ENCODE results near the gene ALG12. TPM values are rescaled to one million over a fixed set of nuclear protein-coding genes. Genes with fewer than 3 reads are reported as not detected.
A peak's percentile ranks its signal among the peaks of the same experiment; 100 is the strongest.

ALG12 gene
- total and polyA plus RNA-seq, 2 of the 4 experiments (the other 2 are of a cell fraction), result 7.2 to 10.9 TPM

GRCh38 chr22:49933236-49934159 lies 15.3 kb upstream of the ALG12 start:
- no peak for DNase-seq
- Histone ChIP-seq H4K91ac (ENCODE audit: insufficient read depth, low read depth, low read length) (0 out of 2 replicates have a peak overlapping the region, but pooled peaks have one; percentile 85), H2AK5ac (ENCODE audit: low read depth, low read length) (peak overlapping the region; percentile 98), H3K23ac (ENCODE audit: low read depth, low read length) (no peak overlapping the region; the same call in 1 of the 2 replicates), H3K14ac (replicated peaks; ENCODE audit: low read depth, low read length) (no peak overlapping the region), H3K36me3 (ENCODE audit: control insufficient read depth, insufficient read depth, low read length) (no peaks in the 10 kb centered on the region), H2BK15ac (ENCODE audit: low read depth, low read length) (0 out of 3 replicates have a peak overlapping the region, but pooled peaks have one; percentile 78), H3K27ac (ENCODE audit: insufficient read depth, low read length) (no peak overlapping the region), H3K56ac (ENCODE audit: extremely low read depth, insufficient read depth, low read length) (no peak overlapping the region), H3K4me1 (ENCODE audit: control insufficient read depth, insufficient read depth, low read length) (peaks cover 15% of the 10 kb centered on the region), H3K18ac (ENCODE audit: low read depth, low read length) (no peak overlapping the region; the same call in 1 of the 2 replicates), H2AFZ (replicated peaks; ENCODE audit: low read length, poor library complexity) (peak overlapping the region; percentile 51), H3K79me1 (ENCODE audit: low read depth in 1 of 2, low read length in 2 of 2) (peaks cover 0 to 3% of the 10 kb centered on the region in 2 experiments; a peak in 1 of 4 replicates), H2AK9ac (replicated peaks; ENCODE audit: low read depth, low read length, poor library complexity) (peak overlapping the region; percentile 99), H3K9ac (ENCODE audit: low read depth, low read length) (no peak overlapping the region), H3K4me3 (ENCODE audit: insufficient read depth, low read depth, low read length) (no peak overlapping the region), H3K9me1 (ENCODE audit: insufficient read depth, low read length) (no peaks in the 10 kb centered on the region), H3K27me3 (ENCODE audit: control insufficient read depth, insufficient read depth, low read length) (no peaks in the 10 kb centered on the region), H3K9me3 (ENCODE audit: control insufficient read depth, insufficient read depth, low read length) (no peaks in the 10 kb centered on the region), H4K5ac (ENCODE audit: low read depth, low read length) (no peak overlapping the region), H2BK120ac (ENCODE audit: low read depth, low read length) (peak overlapping the region; percentile 91), H4K8ac (ENCODE audit: low read depth in 2 of 2, low read length in 2 of 2) (peak overlapping the region in 1 of 2 experiments; percentile 35; a peak in 1 of 4 replicates), H2BK20ac (ENCODE audit: low read depth, low read length) (peak overlapping the region; percentile 35; the same call in 1 of the 2 replicates), H4K20me1 (ENCODE audit: insufficient read depth, low read length) (no peaks in the 10 kb centered on the region), H3K4ac (ENCODE audit: low read depth, low read length) (peak overlapping the region; percentile 94), H3K4me2 (ENCODE audit: low read depth, low read length) (no peak overlapping the region; the same call in 1 of the 2 replicates), H2BK5ac (ENCODE audit: low read depth, low read length, poor library complexity, severe bottlenecking) (peak overlapping the region; percentile 72)
- ATAC-seq (ENCODE audit: low read depth), result no peak
- WGBS, 2 experiments (ENCODE audit: extremely low coverage in 2 of 2, insufficient read length in 1 of 2), result 86% methylated on average over 19 of the region's 27 CpGs; no CpG with 5 or more reads in 1 of the 2 experiments
- intact Hi-C loops (cut with micrococcal nuclease) (no loop called here), in situ Hi-C loops (cut with MboI; ENCODE audit: low sequenced_read_pairs) (loop anchor here (5.0 kb wide), 2 partner anchors 99 to 279 kb away; no protein-coding TSS in a partner anchor), dilution Hi-C loops (cut with HindIII; ENCODE audit: low sequenced_read_pairs, unreplicated experiment) (no loop called here)
- CTCF ChIA-PET, result no interaction called here
- TF ChIP-seq RCOR1 (IDR thresholded peaks at IDR 0.05; ENCODE audit: insufficient replicate concordance, low read length), result no peak
- no peak for TF ChIP-seq CHD1 (IDR thresholded peaks at IDR 0.05; ENCODE audit: low read depth, low read length)
- TF ChIP-seq MAZ (IDR thresholded peaks at IDR 0.05; ENCODE audit: borderline replicate concordance, low read depth, low read length), result no peak
- no peak for TF ChIP-seq ELK1 (IDR thresholded peaks at IDR 0.05; ENCODE audit: borderline replicate concordance, low read depth, low read length)
- no peak for TF ChIP-seq MXI1 (IDR thresholded peaks at IDR 0.05; ENCODE audit: borderline replicate concordance, low read depth, low read length)
- no peak for TF ChIP-seq BHLHE40 (IDR thresholded peaks at IDR 0.05; ENCODE audit: low read depth, low read length)
- TF ChIP-seq SMC3 (IDR thresholded peaks at IDR 0.05; ENCODE audit: low read depth, low read length), result no peak
- TF ChIP-seq POLR2A (IDR thresholded peaks at IDR 0.05; ENCODE audit: low read depth, low read length), result no peak
- no peak for TF ChIP-seq FOS (IDR thresholded peaks at IDR 0.05; ENCODE audit: low read depth, low read length)
- TF ChIP-seq RFX5 (IDR thresholded peaks at IDR 0.05; ENCODE audit: low read depth, low read length), result no peak
- no peak for TF ChIP-seq RAD21 (IDR thresholded peaks at IDR 0.05; ENCODE audit: low read length)
- no peak for TF ChIP-seq CEBPB (IDR thresholded peaks at IDR 0.05; ENCODE audit: low read depth, low read length)
- TF ChIP-seq USF2 (IDR thresholded peaks at IDR 0.05; ENCODE audit: low read depth, low read length), result no peak
- TF ChIP-seq NFE2L2 (IDR thresholded peaks at IDR 0.05; ENCODE audit: low read depth, low read length), result no peak
- BruUV-seq (replicated peaks), result no TSS peak
- POLR2A ChIA-PET (ENCODE audit: unreplicated experiment), result no interaction called here

Data from IMR-90 (cell line).